GM21825 (cell line): ENCODE results near the gene TRPC4AP.
"Not testable (repeated sequence)": the region's sequence is repeated elsewhere in the genome, so short reads cannot be mapped to it uniquely, and the experiment has no call there.

Experiments used
- ATAC-seq: cut with Tn5 transposase; IDR thresholded peaks from one replicate; pipeline ENCODE4 v1.9.1; 2021; ENCODE audit warnings: mild to moderate bottlenecking, moderate library complexity; ENCODE audit not compliant: unreplicated experiment

TRPC4AP gene

GRCh38 chr20:35092524-35093266 is at the start of gene TRPC4AP:
Gene TRPC4AP, minus strand, starts transcription at chr20:35092807. Its CDS starts 26 bp downstream, at chr20:35092781.
- peak; percentile 93 for ATAC-seq

GRCh38 chr20:35135867-35136586 is 43.4 kb upstream of the TRPC4AP start:
- no peak for ATAC-seq

GRCh38 chr20:35134880-35135279 is 42.3 kb upstream of the TRPC4AP start:
- no peak for ATAC-seq

- ATAC-seq = no peak
Measured at GRCh38 chr20:35134472-35134871, 41.9 kb upstream of the TRPC4AP start.

- ATAC-seq = no peak
Measured at GRCh38 chr20:35133735-35134134, 41.1 kb upstream of the TRPC4AP start.

GRCh38 chr20:35133031-35133430 is 40.4 kb upstream of the TRPC4AP start:
- ATAC-seq = no peak

- no peak for ATAC-seq
Measured at GRCh38 chr20:35131934-35132333, 39.3 kb upstream of the TRPC4AP start.

GRCh38 chr20:35129647-35130069 is 37.1 kb upstream of the TRPC4AP start:
- ATAC-seq = no peak

- no peak for ATAC-seq
Measured at GRCh38 chr20:35125753-35126152, 33.1 kb upstream of the TRPC4AP start.

- ATAC-seq = no peak
Measured at GRCh38 chr20:35122756-35123405, 30.3 kb upstream of the TRPC4AP start.

- no peak for ATAC-seq
Measured at GRCh38 chr20:35121186-35121585, 28.6 kb upstream of the TRPC4AP start.

GRCh38 chr20:35120012-35120701 is 27.6 kb upstream of the TRPC4AP start:
- ATAC-seq = no peak

GRCh38 chr20:35117629-35118028 is 25.0 kb upstream of the TRPC4AP start:
- no peak for ATAC-seq

- no peak for ATAC-seq
Measured at GRCh38 chr20:35117196-35117595, 24.6 kb upstream of the TRPC4AP start.

- no peak for ATAC-seq
Measured at GRCh38 chr20:35116258-35116657, 23.7 kb upstream of the TRPC4AP start.

GRCh38 chr20:35115606-35116005 is 23.0 kb upstream of the TRPC4AP start:
- no peak for ATAC-seq

- not testable (repeated sequence) for ATAC-seq
Measured at GRCh38 chr20:35112276-35112675, 19.7 kb upstream of the TRPC4AP start.

GRCh38 chr20:35111141-35111888 is 18.7 kb upstream of the TRPC4AP start:
- no peak for ATAC-seq

GRCh38 chr20:35108921-35109320 is 16.3 kb upstream of the TRPC4AP start:
- ATAC-seq = no peak

- no peak for ATAC-seq
Measured at GRCh38 chr20:35106827-35107380, 14.3 kb upstream of the TRPC4AP start.
